G401.6 (cell line): ENCODE data around the gene CTNND2.

Source experiments
- FAIRE-seq: peaks from 2 replicates; lab custom pipeline; 2012; peaks lifted over from hg19 to GRCh38; lab: Jason Lieb, UNC

CTNND2 gene

GRCh38 chr5:11520241-11520930 lies 383.9 kb downstream of the CTNND2 start:
- no peak for FAIRE-seq

DNA sequence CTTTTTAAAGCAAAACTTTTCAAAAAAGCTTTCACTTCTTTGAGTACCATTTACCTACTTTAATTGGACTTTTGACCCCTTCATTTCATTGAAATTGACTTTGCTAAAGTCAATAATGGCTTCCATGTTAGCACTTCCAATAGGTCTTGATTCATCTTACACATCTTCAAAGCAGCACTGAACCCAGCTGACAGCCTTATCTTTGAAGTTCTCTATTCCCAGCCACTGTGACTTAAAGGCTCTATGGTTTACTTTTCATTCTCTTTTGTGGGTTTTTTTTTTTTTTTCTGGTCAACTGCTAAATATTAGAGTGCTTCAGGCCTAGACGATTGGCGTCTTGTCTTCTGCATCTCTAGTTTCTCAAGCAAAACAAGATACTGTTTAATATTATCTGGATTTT lies 385.0 kb downstream of the CTNND2 start:
- no peak for FAIRE-seq

GRCh38 chr5:11518676-11519075 lies 385.6 kb downstream of the CTNND2 start:
- no peak for FAIRE-seq

DNA sequence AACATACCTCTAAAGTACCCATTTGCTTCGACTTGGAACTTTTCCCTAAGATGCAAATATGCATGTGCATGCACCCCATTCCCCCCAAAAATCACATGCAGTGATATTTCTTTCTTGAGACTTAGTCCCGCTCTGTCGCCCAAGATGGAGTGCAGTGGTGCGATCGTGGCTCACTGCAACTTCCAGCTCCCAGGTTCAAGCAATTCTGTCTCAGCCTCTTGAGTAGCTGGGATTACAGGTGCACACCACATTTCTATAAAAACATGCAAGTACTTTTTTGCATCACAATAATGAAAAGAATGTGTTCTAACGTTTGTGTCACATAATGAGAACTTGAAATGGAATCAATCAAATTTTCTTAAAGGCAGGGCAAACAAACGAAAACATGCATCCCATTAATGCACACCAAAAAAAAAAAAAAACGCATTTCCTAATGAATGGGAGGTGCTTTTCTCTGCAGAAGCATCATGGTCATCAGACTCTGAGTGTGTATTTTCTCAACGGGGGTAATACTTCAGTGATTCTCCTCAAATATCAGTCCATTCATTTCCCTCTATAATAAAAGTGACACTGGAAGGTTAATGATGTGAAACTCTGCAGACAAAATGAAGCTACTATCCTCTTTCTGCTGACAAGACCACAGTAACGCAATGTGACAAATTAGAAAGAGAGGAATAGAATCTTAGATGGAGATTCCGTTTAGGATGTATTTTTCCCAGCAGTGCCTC lies 389.4 kb downstream of the CTNND2 start:
- FAIRE-seq: no peak

- FAIRE-seq: no peak
Observed at GRCh38 chr5:11511878-11512277, 392.4 kb downstream of the CTNND2 start.

GRCh38 chr5:11510889-11511288 lies 393.4 kb downstream of the CTNND2 start:
- FAIRE-seq: no peak

DNA sequence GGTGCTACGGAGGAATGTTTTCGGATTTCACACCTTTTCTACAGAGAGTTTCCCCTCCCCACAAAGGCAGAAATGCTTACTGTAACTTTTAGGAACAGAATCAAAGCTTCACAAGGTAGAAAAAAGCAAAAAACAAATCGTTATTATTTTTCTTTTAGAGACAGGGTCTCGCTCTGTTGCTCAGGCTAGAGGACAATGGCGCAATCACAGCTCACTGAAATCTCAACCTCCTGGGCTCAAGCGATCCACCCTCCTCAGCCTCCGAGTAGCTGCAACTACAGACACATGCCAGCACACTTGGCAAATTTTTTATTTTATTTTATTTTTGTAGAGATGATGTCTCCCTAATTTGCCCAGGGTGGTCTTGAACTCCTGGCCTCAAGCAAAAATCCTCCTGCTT lies 394.5 kb downstream of the CTNND2 start:
- FAIRE-seq: no peak

DNA sequence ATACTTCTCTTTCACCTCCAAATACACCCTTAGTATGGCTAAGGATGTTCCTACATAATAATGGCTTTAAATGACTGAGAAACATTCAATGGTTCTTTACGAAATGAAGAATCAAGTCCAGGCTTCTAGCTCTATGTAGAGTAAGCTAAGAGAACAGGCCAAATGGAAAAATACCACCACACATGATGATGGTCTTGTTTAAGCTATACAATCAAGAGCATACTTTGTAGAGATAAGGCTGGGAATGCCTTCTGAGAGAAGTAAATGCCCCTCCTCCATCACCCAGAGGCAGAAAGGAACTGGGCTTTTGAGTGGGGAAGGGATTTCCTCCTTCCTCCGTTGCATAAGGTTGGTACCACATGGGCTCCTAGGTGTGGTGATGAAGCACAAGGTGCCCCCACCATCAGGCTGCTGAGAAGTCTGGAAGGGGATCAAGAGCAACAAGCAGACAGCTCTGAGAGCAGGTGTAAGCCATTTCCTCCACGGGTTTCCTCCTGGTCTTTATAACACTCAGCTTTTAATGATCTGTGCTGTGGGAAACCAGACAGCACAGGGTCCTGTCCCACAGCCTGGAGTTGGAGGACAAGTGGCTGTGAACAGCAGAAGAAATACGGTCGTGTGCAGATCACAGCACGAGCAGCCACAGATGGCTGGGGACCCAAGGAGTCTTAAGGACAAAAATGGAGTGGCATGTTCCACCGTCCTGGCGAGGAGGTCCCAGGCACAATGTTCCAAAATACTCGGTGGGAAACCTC lies 396.9 kb downstream of the CTNND2 start:
- FAIRE-seq: no peak

DNA sequence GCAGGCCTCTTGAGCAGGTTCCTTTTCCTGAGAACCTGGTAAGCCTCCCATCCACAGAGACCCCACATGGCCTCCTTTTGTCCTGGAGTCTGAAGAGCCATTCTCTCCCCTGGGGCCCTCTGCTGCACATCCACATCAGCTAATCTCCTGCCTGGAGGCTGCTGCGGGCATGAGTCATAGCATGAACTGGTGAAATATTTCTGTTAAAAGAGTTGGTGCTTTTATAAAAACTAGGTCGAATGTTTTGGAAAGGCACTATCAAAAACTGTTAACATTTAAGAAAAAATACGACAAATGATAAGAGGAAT lies 399.4 kb downstream of the CTNND2 start:
- no peak for FAIRE-seq

DNA sequence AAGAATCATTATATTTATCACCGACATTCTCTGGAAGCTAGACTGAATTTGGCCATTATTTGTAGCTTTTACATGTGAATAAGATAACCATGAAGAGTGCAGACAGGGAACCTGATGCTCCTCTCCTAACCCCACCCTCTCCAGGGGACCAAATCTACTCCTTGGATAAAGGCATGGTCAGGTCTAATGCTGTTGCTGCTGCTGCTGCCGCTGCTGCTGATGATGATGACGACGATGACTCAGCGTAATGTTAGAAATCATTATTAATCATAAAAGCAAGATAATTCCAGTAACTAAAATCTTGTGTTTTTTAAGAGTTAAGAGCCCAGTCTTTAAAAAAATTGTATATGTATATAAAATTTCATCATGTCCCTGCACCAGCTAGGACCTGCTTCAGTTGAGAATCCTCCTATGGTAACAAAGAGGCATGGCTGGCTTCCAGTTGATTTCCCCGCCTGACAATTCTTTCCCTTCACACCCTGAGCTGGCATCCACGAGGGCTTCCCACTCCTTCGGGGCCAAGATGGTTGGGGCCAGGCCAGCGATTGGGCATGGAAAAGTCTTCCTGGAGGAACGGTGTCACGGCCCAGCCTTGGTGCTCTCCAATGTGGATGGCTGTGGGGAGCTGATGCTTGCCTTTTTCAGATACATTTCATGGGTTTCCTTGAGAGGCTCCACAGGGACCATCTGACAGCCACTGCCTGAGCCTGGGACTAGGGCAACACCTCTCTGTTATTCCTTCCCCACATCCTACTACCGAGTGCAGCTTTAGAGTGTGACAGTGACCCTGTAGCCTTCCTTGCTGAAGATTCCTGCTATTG lies 400.0 kb downstream of the CTNND2 start:
- no peak for FAIRE-seq

GRCh38 chr5:11502783-11503182 lies 401.5 kb downstream of the CTNND2 start:
- FAIRE-seq: no peak

- FAIRE-seq: no peak
Observed at GRCh38 chr5:11497651-11498050, 406.6 kb downstream of the CTNND2 start.

GRCh38 chr5:11496137-11496719 lies 408.0 kb downstream of the CTNND2 start:
- no peak for FAIRE-seq

DNA sequence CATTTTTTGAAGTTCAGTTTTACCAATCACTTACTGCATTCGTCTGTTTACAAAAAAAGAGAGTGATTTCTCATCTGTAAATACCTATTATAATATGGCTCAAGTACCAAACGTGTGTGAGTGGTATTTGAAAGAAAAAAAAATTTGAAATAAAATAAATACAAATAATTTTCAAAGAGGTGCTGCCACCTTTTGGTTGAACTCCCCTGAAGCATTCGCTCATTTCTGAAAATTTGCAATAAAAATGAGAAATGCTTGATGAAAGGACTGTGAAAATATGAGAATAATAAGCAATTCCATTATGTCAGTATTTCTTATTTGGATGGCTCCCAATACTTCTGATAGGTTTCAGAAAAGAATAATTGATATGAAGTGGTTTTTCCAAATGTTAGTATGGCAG lies 409.9 kb downstream of the CTNND2 start:
- no peak for FAIRE-seq

- FAIRE-seq: no peak
Observed at GRCh38 chr5:11491404-11492075, 412.7 kb downstream of the CTNND2 start.

- FAIRE-seq: no peak
Observed at GRCh38 chr5:11483630-11484029, 420.6 kb downstream of the CTNND2 start.

DNA sequence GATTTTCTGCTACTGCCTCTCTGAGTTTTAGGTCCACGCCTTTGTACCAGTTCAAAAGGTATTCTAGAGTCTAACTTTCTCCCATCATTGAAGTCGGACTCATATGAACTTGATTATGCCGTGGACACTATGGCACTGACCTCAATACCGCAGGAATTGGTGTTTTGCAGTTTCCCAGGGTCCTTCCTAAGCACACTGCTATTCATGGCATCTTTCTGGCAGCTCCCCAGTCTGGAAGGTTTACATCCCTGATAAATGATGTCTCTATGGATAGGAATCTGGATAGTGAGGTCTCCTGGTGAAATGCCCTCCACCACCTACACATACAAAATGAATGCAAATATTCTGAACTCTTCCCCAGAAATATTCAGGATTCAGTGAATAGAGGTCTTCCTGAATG lies 422.2 kb downstream of the CTNND2 start:
- FAIRE-seq: no peak

DNA sequence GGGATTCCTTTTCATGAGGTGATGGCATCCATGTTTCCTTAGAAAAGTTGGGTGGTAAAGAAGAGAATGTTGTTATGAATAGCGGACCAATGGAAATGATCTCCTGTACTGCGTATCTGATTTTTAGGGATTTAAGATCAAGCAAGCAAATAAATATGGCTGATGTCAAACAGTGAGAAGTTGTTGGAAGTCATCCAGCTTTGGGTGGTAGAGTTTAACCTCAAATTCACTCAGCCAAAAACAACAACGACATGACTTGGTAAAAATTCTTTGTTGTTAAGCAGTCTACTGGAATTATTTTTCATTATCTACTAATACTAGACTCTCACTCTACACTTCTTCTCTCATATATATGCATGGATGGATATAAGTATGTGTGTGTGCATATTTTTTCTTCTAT lies 426.5 kb downstream of the CTNND2 start:
- no peak for FAIRE-seq

DNA sequence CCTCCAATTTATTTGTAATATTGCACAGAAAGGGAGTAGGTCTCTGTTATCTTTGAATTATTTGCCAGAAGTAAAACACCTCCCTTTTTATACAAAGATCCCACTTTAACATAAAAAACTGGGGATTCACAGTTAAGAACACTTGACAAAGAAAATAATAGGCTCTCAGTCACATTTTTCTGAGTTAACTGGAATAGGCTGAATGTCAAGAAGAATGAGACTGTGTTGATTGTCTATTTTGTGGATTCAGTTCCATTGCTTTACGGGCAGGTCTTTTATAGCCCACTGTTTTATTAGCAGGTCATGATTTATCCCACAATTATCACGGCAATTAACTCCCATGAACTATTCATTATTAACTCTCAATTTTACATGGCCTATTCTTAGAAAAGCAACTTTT lies 427.4 kb downstream of the CTNND2 start:
- no peak for FAIRE-seq

GRCh38 chr5:11468334-11469039 lies 435.8 kb downstream of the CTNND2 start:
- FAIRE-seq: no peak

GRCh38 chr5:11467588-11467987 lies 436.7 kb downstream of the CTNND2 start:
- no peak for FAIRE-seq
